AG09319 (cell line): ENCODE results near the gene TLE5.

Source experiments
- DNase-seq: peaks from one replicate; pipeline ENCODE4 v3.0.0-alpha.2; 2010; ENCODE audit warnings: low read depth; ENCODE audit errors: extremely low read depth
- TF ChIP-seq, protein P1 (sequence below): IDR thresholded peaks from 2 replicates; pipeline ENCODE4 v1.5.1; 2011; ENCODE audit warnings: low read depth, mild to moderate bottlenecking, inconsistent platforms, low read length, moderate library complexity

TLE5 gene

DNA sequence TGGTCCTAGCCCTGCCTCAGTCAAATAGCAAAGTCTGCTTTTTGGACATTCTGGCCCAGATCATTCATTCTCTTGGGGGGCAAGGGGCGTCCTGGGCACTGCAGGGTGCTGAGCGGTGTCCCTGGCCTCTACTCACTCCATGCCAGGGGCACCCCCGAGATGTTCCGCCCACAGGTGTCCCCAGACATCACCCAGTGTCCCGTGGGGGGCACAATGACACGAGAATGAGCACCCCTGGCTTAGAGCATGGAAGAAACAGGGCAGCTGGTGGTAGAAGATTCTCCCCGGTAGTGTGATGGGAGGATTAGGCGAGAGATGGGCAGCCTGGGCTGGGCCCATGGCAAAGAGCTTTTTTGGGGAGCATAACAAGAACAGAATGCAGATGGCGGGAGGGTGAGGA is 5.3 kb upstream of the TLE5 start:
- no peak for DNase-seq
- TF ChIP-seq, protein P1, sequence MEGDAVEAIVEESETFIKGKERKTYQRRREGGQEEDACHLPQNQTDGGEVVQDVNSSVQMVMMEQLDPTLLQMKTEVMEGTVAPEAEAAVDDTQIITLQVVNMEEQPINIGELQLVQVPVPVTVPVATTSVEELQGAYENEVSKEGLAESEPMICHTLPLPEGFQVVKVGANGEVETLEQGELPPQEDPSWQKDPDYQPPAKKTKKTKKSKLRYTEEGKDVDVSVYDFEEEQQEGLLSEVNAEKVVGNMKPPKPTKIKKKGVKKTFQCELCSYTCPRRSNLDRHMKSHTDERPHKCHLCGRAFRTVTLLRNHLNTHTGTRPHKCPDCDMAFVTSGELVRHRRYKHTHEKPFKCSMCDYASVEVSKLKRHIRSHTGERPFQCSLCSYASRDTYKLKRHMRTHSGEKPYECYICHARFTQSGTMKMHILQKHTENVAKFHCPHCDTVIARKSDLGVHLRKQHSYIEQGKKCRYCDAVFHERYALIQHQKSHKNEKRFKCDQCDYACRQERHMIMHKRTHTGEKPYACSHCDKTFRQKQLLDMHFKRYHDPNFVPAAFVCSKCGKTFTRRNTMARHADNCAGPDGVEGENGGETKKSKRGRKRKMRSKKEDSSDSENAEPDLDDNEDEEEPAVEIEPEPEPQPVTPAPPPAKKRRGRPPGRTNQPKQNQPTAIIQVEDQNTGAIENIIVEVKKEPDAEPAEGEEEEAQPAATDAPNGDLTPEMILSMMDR = no peak

DNA sequence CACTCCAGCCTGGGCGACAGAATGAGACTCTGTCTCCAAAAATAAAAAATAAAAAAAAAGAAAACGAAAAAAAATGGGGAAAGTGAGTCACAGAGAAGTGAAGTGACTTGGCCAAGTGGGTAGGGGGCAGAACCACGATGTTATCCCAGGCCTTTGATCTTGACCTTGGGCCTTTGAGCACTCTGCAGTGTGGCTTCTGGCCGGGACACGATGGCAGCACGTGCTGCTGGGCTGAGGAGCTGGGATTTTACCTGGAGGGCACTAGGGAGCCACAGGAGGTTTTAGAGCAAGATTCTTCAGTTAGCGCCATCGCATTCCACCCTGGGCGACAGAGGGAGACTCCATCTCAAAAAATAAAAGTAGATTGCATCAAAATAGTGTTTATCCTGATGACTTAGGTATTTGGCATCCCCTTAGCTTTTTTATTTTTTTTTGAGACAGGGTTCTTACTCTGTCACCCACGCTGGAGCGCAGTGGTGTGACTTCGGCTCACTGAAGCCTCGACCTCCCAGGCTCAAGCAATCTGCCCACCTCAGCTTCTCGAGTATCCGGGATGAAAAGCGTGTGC is 4.3 kb upstream of the TLE5 start:
- TF ChIP-seq, protein P1 = no peak
- DNase-seq = no peak

DNA sequence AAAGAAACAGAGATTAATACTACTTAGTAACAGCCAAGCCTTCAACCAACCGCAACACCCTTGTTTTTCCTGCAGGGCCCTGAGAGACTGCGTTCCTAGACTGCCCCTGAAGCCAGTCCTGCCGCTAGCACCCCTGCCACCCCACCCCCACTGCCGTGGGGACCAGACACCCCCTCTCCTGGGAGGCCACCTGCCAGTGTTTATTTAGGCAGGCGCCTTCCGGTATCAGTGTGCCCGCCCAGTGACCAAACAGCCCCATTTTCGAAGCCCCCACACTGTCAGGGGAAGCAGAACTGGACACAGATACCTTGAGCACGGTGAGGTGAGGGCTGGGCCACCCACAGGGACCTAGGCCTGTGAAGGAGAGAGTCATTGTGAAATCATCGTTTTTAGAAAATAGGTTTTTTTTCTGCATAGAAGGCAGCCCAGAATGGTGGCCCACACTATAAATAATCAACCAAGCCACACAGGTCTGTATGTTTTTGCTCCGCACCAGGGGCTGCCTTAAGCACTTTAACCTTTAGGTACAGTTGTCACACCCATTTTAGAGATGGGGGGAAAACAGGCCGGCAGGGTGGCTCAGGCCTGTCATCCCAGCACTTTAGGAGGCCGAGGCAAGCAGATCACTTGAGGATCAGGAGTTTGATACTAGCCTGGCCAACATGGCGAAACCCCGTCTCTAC is 3.5 kb upstream of the TLE5 start:
- no peak for DNase-seq
- TF ChIP-seq, protein P1 = no peak

DNA sequence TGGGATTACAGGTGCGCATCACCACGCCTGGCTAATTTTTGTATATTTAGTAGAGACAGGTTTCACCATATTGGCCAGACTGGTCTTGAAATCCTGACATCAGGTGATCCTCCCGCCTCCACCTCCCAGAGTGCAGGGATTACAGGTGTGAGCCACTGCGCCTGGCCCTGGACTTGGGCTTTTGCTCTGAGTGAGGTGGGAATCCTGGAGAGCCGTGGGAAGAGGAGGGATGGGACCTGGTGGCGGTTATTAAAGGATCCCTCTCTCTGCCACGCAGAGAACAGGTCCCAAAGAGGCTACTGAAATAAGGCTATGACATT is 1.7 kb upstream of the TLE5 start:
- DNase-seq = no peak
- TF ChIP-seq, protein P1 = no peak

DNA sequence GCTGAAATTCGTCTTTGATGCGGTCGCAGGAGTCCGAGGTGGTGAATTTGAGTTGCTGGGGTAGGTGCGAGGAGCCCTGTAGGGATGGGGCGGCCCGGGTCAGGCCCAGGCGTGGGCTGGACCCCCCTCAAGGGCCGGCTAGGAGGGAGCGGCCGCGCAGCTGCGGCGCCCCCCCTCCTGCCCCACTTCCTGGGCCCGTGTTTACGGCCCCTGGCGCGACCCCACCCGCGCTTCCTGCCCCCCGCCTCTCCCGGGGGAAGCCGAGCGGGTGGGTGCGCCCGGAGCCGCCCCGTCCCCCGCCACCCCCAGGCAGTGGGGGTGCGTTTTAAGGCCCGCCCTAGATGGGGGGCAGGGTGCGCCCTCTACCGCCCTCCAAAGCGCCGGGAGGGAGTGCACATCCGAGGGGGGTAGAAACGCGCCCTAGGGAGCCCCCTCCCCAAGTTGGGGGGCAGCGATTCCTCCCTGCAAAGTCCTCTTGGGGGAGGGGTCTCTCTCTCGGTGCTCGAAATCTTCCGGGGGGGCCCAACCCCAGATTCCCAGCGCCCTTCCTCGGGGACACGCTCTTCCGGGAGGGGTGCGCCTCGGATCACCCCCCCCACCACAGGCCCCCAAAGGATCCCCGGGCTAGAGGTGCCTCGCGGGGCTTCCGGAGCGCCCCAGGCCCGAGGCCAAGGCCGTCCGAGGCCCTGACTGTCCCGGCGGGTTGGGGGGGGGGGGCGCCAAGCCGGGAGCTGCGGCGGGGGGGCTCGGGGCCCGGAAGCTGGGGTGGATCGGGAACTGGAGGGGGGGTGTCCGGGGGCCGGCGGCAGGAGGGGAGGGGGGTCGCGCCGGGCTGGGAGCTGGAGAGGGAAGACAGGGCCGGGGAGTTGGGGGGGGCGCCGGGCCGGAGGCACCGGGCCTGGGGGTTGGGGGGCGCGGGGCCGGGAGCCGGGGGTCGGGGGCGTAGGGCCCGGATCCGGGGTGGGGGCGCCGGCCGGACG is 823 bp downstream of the TLE5 start:
- no peak for DNase-seq
- TF ChIP-seq, protein P1 = peak; percentile 31

DNA sequence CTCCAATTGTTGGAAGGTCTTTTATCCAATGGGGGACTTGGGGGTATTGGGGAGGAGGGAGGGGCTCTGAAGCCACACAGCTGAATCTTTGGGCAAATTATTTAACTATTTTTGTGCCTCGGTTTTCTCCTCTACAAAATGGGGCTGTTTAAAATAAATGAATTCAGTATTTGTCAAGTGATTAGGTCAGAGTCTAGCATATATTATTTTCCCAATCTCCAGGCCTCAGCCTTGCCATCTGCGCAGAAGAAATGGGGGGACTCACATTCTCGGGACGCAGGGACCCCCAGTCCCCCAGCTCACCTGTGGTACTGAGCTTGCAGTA is 1.5 kb downstream of the TLE5 start:
- TF ChIP-seq, protein P1 = no peak

DNA sequence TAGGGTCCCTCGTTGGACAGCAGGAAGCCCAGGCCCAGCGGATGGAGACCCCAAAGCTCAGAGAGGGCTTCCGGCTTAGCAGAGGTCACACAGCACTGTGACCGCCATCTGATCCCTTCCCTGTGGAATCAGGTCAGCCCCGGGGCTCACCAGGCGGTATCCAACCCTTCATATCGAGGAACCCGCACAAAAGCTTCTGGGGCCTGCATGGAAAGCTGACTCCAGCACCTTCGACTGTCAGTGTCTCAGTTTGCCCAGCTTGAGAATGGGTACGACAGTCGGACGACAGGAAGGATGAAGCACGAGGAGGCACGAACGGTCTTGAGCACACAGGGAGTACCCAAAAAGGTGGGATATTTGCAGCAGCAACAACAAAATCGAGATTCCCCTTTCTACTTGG is 2.6 kb downstream of the TLE5 start:
- DNase-seq = no peak
- TF ChIP-seq, protein P1 = no peak

More for the DNA sequence above, 1.5 kb downstream of the TLE5 start:
- no peak for DNase-seq
